Panc1 (cell line): ENCODE data around the gene KMT2B. TPM values are rescaled to one million over a fixed set of nuclear protein-coding genes. Genes with fewer than 3 reads are reported as not detected.

Experiments used
- ATAC-seq: fragments of 200-7000 bp; cut with Tn5 transposase; 2 replicates; pipeline ENCODE4 v1.9.1; 2020; ENCODE audit warnings: mild to moderate bottlenecking, moderate library complexity
- BruUV-seq: library from RNA; stranded (reverse); fragments of 400-500 nt; replicated peaks from 2 replicates; lab custom pipeline; 2021; lab: Mats Ljungman, UMichigan
- CTCF ChIA-PET: fragments of 300-600 bp; sonication (Branson Sonifier 250); formaldehyde crosslinking; loops from one replicate; lab custom pipeline; 2022; ENCODE audit warnings: antibody characterized with exemption; lab: Charles Lee
- POLR2A ChIA-PET: fragments of 300-600 bp; sonication (Branson Sonifier 250); formaldehyde crosslinking; loops from one replicate; lab custom pipeline; 2022; ENCODE audit warnings: antibody characterized with exemption; lab: Charles Lee
- DNase-seq: peaks from one replicate; pipeline ENCODE4 v3.0.0-alpha.2; 2010; ENCODE audit warnings: low read depth, low spot score
- H3K27ac ChIP-seq: 2 replicates; pipeline ENCODE4 v1.5.1; 2011; ENCODE audit warnings: mild to moderate bottlenecking, low read length, inconsistent platforms
- H3K27me3 ChIP-seq: fragments of 200-500 bp; sonication (Bioruptor generic); 2 replicates; pipeline ENCODE4 v1.6.0; 2014; ENCODE audit warnings: low read length, inconsistent platforms; ENCODE audit not compliant: control insufficient read depth, insufficient read depth
- H3K36me3 ChIP-seq: fragments of 200-500 bp; sonication (Bioruptor generic); 2 replicates; pipeline ENCODE4 v1.5.1; 2014; ENCODE audit warnings: inconsistent platforms, mild to moderate bottlenecking, low read length, moderate library complexity; ENCODE audit not compliant: control insufficient read depth, insufficient read depth
- H3K4me1 ChIP-seq: 2 replicates; pipeline ENCODE4 v1.5.1; 2011; ENCODE audit warnings: inconsistent platforms, mild to moderate bottlenecking, low read length, moderate library complexity; ENCODE audit not compliant: control insufficient read depth, insufficient read depth
- H3K4me3 ChIP-seq, 2 experiments: 2 replicates each; pipeline ENCODE4 v1.5.1; 2011 to 2012; ENCODE audit warnings: low read depth in 2 of 2, low read length in 2 of 2, mild to moderate bottlenecking in 2 of 2, inconsistent platforms in 1 of 2, moderate library complexity in 1 of 2
- H3K9me3 ChIP-seq: fragments of 200-500 bp; sonication (Bioruptor generic); 2 replicates; pipeline ENCODE4 v1.5.1; 2014; ENCODE audit warnings: low read depth, mild to moderate bottlenecking, inconsistent platforms, low read length, moderate library complexity; ENCODE audit not compliant: control insufficient read depth, insufficient read depth
- CTCF ChIP-seq: fragments of 450-650 bp; IDR thresholded peaks from 2 replicates; pipeline ENCODE4 v1.5.1; 2017; ENCODE audit warnings: mild to moderate bottlenecking
- POLR2AphosphoS5 ChIP-seq: IDR thresholded peaks from 2 replicates; pipeline ENCODE4 v1.6.1; 2012; ENCODE audit warnings: mild to moderate bottlenecking, low read depth, low read length, moderate library complexity
- REST ChIP-seq, 2 experiments: IDR thresholded peaks; 2 replicates each; pipeline ENCODE4 v1.6.1; 2011 to 2012; ENCODE audit warnings: low read depth in 2 of 2, control low read depth in 1 of 2, low read length in 1 of 2, mild to moderate bottlenecking in 1 of 2, moderate library complexity in 1 of 2; ENCODE audit not compliant: insufficient read depth in 1 of 2
- SIN3A ChIP-seq: IDR thresholded peaks from 2 replicates; pipeline ENCODE4 v1.6.1; 2012; ENCODE audit warnings: low read depth, mild to moderate bottlenecking, low read length, moderate library complexity, borderline replicate concordance; ENCODE audit not compliant: insufficient read depth
- TCF7L2 ChIP-seq: IDR thresholded peaks from 2 replicates; pipeline ENCODE4 v1.6.1; 2011; ENCODE audit warnings: mild to moderate bottlenecking, low read depth, low read length, inconsistent platforms
- in situ Hi-C: cut with HindIII; loops from 2 replicates; pipeline ENCODE4 v1.10.0; 2016; ENCODE audit warnings: low sequenced_read_pairs, low pct_unique_long_range_greater_than_20kb
- intact Hi-C: fragments of 100-400 bp; cut with micrococcal nuclease; formaldehyde crosslinking; loops from one replicate; pipeline ENCODE4 v1.10.0; 2022; ENCODE audit not compliant: unreplicated experiment
- total RNA-seq: library from RNA; stranded (reverse); gene quantifications from one replicate; pipeline ENCODE4 v1.2.1, GENCODE V29; 2021; ENCODE audit not compliant: unreplicated experiment

The KMT2B gene
- total RNA-seq, 1 experiment from 2014 or later = 68.8 TPM

GRCh38 chr19:35695895-35696422 is 21.8 kb upstream of the KMT2B start:
- in situ Hi-C loops = no loop called here
- no TSS peak for BruUV-seq
- POLR2A ChIA-PET = no interaction called here
- no peaks in the 10 kb centered on the region for H3K36me3 ChIP-seq
- TF ChIP-seq SIN3A (no peak), CTCF (no peak), POLR2AphosphoS5 (no peak), REST (IDR thresholded peaks at IDR 0.05; ENCODE audit: insufficient read depth in 1 of 2, low read depth in 2 of 2, low read length in 1 of 2) (no peak), TCF7L2 (no peak)
- ATAC-seq = no peak
- no peak for DNase-seq
- no peaks in the 10 kb centered on the region for H3K4me1 ChIP-seq
- H3K27ac ChIP-seq = no peak overlapping the region
- H3K4me3 ChIP-seq = no peak overlapping the region
- CTCF ChIA-PET = no interaction called here
- intact Hi-C loops = loop anchor here (2.0 kb wide), 1 partner anchor 21 kb away; no protein-coding TSS in a partner anchor
- H3K27me3 ChIP-seq = no peaks in the 10 kb centered on the region
- no peaks in the 10 kb centered on the region for H3K9me3 ChIP-seq

GRCh38 chr19:35696835-35697234 is 21.0 kb upstream of the KMT2B start:
- no peaks in the 10 kb centered on the region for H3K9me3 ChIP-seq
- no peak for ATAC-seq
- ChIA-PET CTCF (interaction anchor here (0.7 kb wide), 1 partner anchor 351 kb away, joined by 4 read pairs; no protein-coding TSS in a partner anchor), POLR2A (no interaction called here)
- BruUV-seq = no TSS peak
- H3K4me3 ChIP-seq = no peak overlapping the region
- DNase-seq = no peak
- H3K4me1 ChIP-seq = no peaks in the 10 kb centered on the region
- intact Hi-C loops = no loop called here
- in situ Hi-C loops = no loop called here
- no peaks in the 10 kb centered on the region for H3K36me3 ChIP-seq
- H3K27ac ChIP-seq = no peak overlapping the region
- no peaks in the 10 kb centered on the region for H3K27me3 ChIP-seq
- TF ChIP-seq REST (IDR thresholded peaks at IDR 0.05; ENCODE audit: insufficient read depth in 1 of 2, low read depth in 2 of 2, low read length in 1 of 2) (no peak), SIN3A (no peak), CTCF (no peak), POLR2AphosphoS5 (no peak), TCF7L2 (no peak)
